CD4-positive, alpha-beta T cell (primary cell): ENCODE results near the gene LSAMP. TPM values are rescaled to one million over a fixed set of nuclear protein-coding genes. Genes with fewer than 3 reads are reported as not detected.

Experiments used
- ATAC-seq: fragments of 200-7000 bp; cut with Tn5 transposase; one replicate; pipeline ENCODE4 v1.10.0; 2022; ENCODE audit warnings: mild to moderate bottlenecking; ENCODE audit not compliant: poor library complexity
- CTCF ChIA-PET: fragments of 350-600 bp; sonication (Branson Sonifier 250); formaldehyde crosslinking; loops from one replicate; lab custom pipeline; 2021; ENCODE audit warnings: antibody characterized with exemption, inconsistent platforms; lab: Charles Lee
- POLR2A ChIA-PET: fragments of 350-600 bp; sonication (Branson Sonifier 250); formaldehyde crosslinking; loops from one replicate; lab custom pipeline; 2021; ENCODE audit warnings: antibody characterized with exemption, inconsistent platforms; lab: Charles Lee
- DNase-seq, 14 experiments: peaks; one replicate each; pipeline ENCODE4 v3.0.0-alpha.2; 2013 to 2020; ENCODE audit warnings: mixed read lengths in 2 of 14
- H3K27ac ChIP-seq, 2 donors: one replicate each; pipeline versions ENCODE4 v1.5.1 to v1.7.0; 2013; ENCODE audit warnings: low read length in 2 of 2, low read depth in 1 of 2, mild to moderate bottlenecking in 1 of 2
- H3K27me3 ChIP-seq, 2 experiments: 1 replicate in 1 of 2; 2 replicates in 1 of 2; pipeline versions ENCODE4 v1.6.1 to v1.7.0; 2013; ENCODE audit warnings: low read length in 2 of 2, control low read depth in 1 of 2, mild to moderate bottlenecking in 1 of 2, moderate library complexity in 1 of 2; ENCODE audit not compliant: insufficient read depth in 2 of 2, control insufficient read depth in 1 of 2
- H3K36me3 ChIP-seq: one replicate; pipeline ENCODE4 v1.6.1; 2013; ENCODE audit warnings: low read length, control low read depth; ENCODE audit not compliant: insufficient read depth
- H3K4me1 ChIP-seq: one replicate; pipeline ENCODE4 v1.6.1; 2013; ENCODE audit warnings: low read length, control low read depth; ENCODE audit not compliant: insufficient read depth
- H3K4me3 ChIP-seq: one replicate; pipeline ENCODE4 v1.5.1; 2013; ENCODE audit warnings: mild to moderate bottlenecking, low read length, moderate library complexity
- H3K9me3 ChIP-seq, 2 experiments: 1 replicate in 1 of 2; 2 replicates in 1 of 2; pipeline versions ENCODE4 v1.6.1 to v1.7.0; 2013; ENCODE audit warnings: low read length in 2 of 2, mild to moderate bottlenecking in 2 of 2, control low read depth in 1 of 2, moderate library complexity in 1 of 2; ENCODE audit not compliant: control insufficient read depth in 1 of 2, insufficient read depth in 1 of 2
- H3K27ac Mint-ChIP-seq: one replicate; pipeline ENCODE4 v1.8.0; 2020; ENCODE audit warnings: mixed read lengths
- H3K27me3 Mint-ChIP-seq: one replicate; pipeline ENCODE4 v1.8.0; 2021; ENCODE audit warnings: mixed read lengths
- H3K36me3 Mint-ChIP-seq: one replicate; pipeline ENCODE4 v1.8.0; 2021; ENCODE audit warnings: low read depth, mixed read lengths
- H3K4me1 Mint-ChIP-seq: one replicate; pipeline ENCODE4 v1.8.0; 2021; ENCODE audit warnings: low read depth, mixed read lengths
- H3K4me3 Mint-ChIP-seq: one replicate; pipeline ENCODE4 v1.8.0; 2020; ENCODE audit warnings: mild to moderate bottlenecking, mixed read lengths
- H3K9me3 Mint-ChIP-seq: one replicate; pipeline ENCODE4 v1.8.0; 2020; ENCODE audit warnings: mixed read lengths
- intact Hi-C, 2 experiments: fragments of 100-400 bp; cut with DNase I in 1 of 2; cut with micrococcal nuclease in 1 of 2; formaldehyde crosslinking; loops; one replicate each; pipeline versions ENCODE4 v1.15.1 to v1.9.0; 2023 to 2025; cut with DNase I, micrococcal nuclease
- total RNA-seq, 174 experiments: library from RNA in 2 of 174; stranded (reverse) in 2 of 174; gene quantifications; one replicate each; pipeline ENCODE4 v1.2.3 and lab custom pipeline; 2021 to 2026
- TF ChIP-seq, protein P1 (sequence below): fragments of 200-600 bp; IDR thresholded peaks from one replicate; pipeline ENCODE4 v1.8.0; 2022; ENCODE audit warnings: antibody characterized with exemption, mild to moderate bottlenecking

The LSAMP gene
- total RNA-seq, 2 experiments from 2014 or later: not detected

DNA sequence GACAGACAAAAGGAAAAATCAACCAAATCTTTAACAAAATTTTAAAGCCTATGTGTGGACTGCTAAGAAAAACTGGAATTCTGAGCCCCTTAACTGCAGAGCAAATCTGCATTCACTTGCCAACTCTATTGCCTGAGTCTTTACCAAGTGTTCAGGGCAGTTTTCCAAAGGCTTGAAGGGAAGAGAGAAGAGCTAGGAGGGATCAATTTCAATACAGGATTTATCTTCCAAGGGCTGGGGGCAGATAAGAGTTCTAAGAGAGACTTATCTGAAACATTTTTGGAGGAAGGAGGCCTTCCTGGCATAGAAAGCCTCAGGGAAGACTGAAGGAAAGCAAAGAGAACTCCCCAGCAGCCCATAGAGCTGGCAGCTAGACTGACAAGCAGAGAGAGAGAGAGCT lies 31.4 kb upstream of the LSAMP start:
- H3K27ac Mint-ChIP-seq: no peak overlapping the region
- no peak for DNase-seq
- no peak overlapping the region for H3K27ac ChIP-seq
- no peaks in the 10 kb centered on the region for H3K4me1 Mint-ChIP-seq
- peaks cover 11 to 12% of the 10 kb centered on the region in 2 experiments for H3K9me3 ChIP-seq
- no peaks in the 10 kb centered on the region for H3K27me3 ChIP-seq
- no peak for ATAC-seq
- no peak overlapping the region for H3K4me3 ChIP-seq
- H3K36me3 ChIP-seq: no peaks in the 10 kb centered on the region
- CTCF ChIA-PET: no interaction called here
- POLR2A ChIA-PET: no interaction called here
- no peak overlapping the region for H3K4me3 Mint-ChIP-seq
- H3K27me3 Mint-ChIP-seq: no peaks in the 10 kb centered on the region
- intact Hi-C loops: no loop called here
- H3K4me1 ChIP-seq: no peaks in the 10 kb centered on the region
- H3K9me3 Mint-ChIP-seq: peaks cover 5% of the 10 kb centered on the region
- TF ChIP-seq, protein P1, sequence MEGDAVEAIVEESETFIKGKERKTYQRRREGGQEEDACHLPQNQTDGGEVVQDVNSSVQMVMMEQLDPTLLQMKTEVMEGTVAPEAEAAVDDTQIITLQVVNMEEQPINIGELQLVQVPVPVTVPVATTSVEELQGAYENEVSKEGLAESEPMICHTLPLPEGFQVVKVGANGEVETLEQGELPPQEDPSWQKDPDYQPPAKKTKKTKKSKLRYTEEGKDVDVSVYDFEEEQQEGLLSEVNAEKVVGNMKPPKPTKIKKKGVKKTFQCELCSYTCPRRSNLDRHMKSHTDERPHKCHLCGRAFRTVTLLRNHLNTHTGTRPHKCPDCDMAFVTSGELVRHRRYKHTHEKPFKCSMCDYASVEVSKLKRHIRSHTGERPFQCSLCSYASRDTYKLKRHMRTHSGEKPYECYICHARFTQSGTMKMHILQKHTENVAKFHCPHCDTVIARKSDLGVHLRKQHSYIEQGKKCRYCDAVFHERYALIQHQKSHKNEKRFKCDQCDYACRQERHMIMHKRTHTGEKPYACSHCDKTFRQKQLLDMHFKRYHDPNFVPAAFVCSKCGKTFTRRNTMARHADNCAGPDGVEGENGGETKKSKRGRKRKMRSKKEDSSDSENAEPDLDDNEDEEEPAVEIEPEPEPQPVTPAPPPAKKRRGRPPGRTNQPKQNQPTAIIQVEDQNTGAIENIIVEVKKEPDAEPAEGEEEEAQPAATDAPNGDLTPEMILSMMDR: no peak
- no peaks in the 10 kb centered on the region for H3K36me3 Mint-ChIP-seq

DNA sequence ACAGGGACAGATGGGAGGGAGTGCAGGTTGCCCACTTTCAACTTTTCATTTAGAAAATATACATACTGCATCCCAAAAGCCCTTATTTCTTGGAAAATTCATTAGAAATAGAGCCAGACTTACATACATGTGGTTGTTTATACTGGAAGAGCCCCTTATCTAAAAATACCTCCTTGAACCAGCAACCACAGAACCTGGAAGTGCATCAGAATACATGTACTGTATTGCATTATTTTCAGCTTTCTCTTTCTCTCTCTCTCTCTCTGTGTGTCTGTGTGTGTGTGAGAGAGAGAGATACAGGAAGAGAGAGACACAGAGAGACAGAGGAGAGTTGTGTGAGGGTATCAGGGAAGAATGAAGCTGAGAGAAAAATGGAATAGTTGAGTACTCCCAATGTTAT lies 29.5 kb upstream of the LSAMP start:
- Histone ChIP-seq H3K4me1 (no peaks in the 10 kb centered on the region), H3K4me3 (no peak overlapping the region), H3K9me3 (peaks cover 8% of the 10 kb centered on the region in 2 experiments), H3K36me3 (no peaks in the 10 kb centered on the region), H3K27me3 (no peaks in the 10 kb centered on the region), H3K27ac (no peak overlapping the region)
- H3K4me1 Mint-ChIP-seq: no peaks in the 10 kb centered on the region
- TF ChIP-seq, protein P1: no peak
- DNase-seq (no peak), ATAC-seq (no peak)
- intact Hi-C loops: no loop called here
- no peak overlapping the region for H3K27ac Mint-ChIP-seq
- no peaks in the 10 kb centered on the region for H3K36me3 Mint-ChIP-seq
- H3K4me3 Mint-ChIP-seq: no peak overlapping the region
- no peaks in the 10 kb centered on the region for H3K27me3 Mint-ChIP-seq
- peaks cover 5% of the 10 kb centered on the region for H3K9me3 Mint-ChIP-seq
- POLR2A ChIA-PET: no interaction called here
- CTCF ChIA-PET: no interaction called here

DNA sequence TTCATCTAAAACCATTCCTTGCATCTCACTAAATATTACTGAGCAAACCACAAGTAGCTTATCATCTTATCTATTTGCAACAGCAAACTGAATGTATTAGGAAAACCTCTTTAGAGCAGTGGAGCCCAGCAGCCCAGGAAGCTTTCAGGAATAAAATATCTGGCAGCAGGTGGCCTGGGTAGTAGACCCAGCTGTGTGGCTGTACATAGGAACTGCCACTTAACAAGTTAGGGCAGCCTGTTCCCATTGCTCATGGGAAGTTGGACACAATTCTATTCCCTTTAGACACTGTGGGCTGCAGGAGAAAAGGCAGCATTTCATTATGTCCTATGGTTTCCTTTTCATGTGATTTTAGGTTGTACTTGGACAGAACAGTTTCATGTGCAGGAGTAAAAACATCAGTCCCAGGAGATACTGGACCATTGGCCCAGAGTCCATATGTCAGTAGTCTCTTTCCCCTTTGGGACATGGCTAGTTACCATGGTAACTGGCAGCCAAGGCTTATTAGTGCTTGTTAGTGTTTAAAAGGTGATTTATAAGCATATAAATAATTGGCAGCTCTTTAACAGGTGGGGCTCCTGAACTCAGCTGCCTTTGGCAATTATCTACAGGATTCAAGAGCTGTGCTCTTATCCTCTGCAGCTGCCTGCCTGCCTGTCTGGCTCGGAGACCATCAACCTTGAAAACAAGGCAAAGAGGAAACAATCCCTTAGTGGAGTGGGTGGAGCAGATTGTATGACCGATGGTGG lies 28.9 kb upstream of the LSAMP start:
- Mint-ChIP-seq H3K4me1 (no peaks in the 10 kb centered on the region), H3K36me3 (no peaks in the 10 kb centered on the region), H3K9me3 (peaks cover 5% of the 10 kb centered on the region), H3K27ac (no peak overlapping the region), H3K4me3 (no peak overlapping the region), H3K27me3 (no peaks in the 10 kb centered on the region)
- ATAC-seq (no peak), DNase-seq (no peak)
- Histone ChIP-seq H3K36me3 (no peaks in the 10 kb centered on the region), H3K4me3 (no peak overlapping the region), H3K9me3 (peaks cover 6 to 8% of the 10 kb centered on the region in 2 experiments), H3K4me1 (no peaks in the 10 kb centered on the region), H3K27me3 (no peaks in the 10 kb centered on the region), H3K27ac (no peak overlapping the region)
- ChIA-PET CTCF (no interaction called here), POLR2A (no interaction called here)
- intact Hi-C loops: no loop called here
- TF ChIP-seq, protein P1: no peak
